HUDEP-2 (cell line): ENCODE results near the gene EFCAB9.
A peak's percentile ranks its signal among the peaks of the same experiment; 100 is the strongest.

Experiments
- DNase-seq, 76 experiments: peaks; one replicate each; lab custom pipeline; 2025; ENCODE audit not compliant: unreplicated experiment in 76 of 76; lab: John Stamatoyannopoulos, UW

The EFCAB9 gene

GRCh38 chr5:172234031-172234430, 40.1 kb downstream of the EFCAB9 start:
- DNase-seq = no peak

GRCh38 chr5:172235132-172235780, 41.3 kb downstream of the EFCAB9 start:
- DNase-seq = no peak

GRCh38 chr5:172235827-172236736, 42.1 kb downstream of the EFCAB9 start:
- no peak for DNase-seq

DNA sequence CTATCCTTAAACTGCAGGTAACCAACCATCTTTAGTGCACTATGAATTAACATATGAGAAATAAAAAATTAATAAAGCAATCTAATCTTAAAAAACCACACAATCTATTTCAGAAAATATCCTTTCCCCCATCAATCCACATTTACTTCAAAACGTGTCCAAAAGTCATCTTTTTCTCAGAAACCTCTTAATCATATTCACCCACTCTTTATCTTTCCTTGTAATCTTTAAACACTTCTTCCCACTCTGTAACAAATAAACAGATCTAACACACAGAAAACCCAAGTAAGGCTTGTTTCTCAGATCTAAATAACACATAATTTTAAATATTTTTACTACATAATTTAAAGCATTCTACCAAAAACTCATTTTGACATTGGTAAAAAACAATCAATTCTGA, 44.4 kb downstream of the EFCAB9 start:
- no peak for DNase-seq

- DNase-seq = peak in 2 of 76 experiments; percentile 0 to 8
These were observed 49.3 kb downstream of the EFCAB9 start for GRCh38 chr5:172243302-172243701.

DNA sequence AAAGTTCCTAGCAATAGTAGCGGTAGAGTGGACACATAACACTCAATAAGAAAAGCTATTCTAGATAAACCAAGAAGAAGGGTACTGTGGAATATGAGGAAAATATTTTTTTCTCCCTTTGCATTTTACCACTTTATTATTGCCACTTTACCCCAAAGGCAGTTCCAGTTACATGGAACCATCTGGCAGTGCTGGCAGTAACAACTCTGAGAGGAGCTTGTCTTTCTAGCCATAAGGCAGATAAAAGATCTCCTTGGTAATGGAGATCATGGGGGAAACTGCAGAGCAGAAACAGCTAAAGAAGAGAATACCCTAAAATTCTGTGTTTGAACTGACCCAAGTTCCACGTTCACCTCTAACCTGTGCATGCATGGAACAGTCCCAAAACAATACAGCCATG, 51.1 kb downstream of the EFCAB9 start:
- DNase-seq = no peak

GRCh38 chr5:172245703-172246125, 51.7 kb downstream of the EFCAB9 start:
- no peak for DNase-seq

DNA sequence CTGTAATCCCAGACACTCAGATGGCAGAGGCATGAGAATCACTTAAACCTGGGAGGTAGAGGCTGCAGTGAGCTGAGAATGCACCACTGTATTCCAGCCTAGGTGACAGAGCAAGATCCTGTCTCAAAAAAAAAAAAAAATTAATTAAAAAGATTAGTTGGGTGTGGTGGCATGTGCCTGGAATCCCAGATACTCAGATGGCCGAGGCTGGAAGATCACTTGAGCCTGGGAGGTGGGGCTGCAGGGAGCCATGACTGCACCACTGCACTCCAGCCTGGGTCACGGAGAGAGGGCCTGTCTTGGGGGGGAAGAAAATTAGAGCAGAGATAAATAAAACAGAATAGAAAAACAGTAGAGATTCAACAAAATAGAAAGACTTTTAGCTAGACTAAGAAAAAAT, 54.7 kb downstream of the EFCAB9 start:
- DNase-seq = no peak

DNA sequence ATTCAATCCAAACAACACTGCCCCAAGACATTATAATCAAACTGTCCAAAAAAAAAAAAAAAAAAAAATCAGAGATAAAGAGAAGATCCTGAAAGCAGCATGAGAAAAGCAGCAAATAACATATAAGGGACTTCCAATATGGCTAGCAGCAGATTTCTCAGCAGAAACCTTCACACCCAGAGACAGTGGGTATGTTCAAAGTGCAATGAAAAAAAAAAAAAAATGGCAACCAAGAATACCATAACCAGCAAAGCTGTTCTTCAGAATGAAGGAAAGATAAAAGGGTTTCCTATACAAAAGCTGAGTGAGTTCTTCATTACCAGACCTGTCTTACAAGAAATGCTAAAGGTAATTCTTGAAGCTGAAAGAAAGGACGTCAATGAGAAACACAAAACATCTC, 57.4 kb downstream of the EFCAB9 start:
- DNase-seq = no peak

- DNase-seq = no peak
These were observed 58.5 kb downstream of the EFCAB9 start for GRCh38 chr5:172252501-172252900.
